ENCODE results near the gene SPCS3.

Gene SPCS3

DNA sequence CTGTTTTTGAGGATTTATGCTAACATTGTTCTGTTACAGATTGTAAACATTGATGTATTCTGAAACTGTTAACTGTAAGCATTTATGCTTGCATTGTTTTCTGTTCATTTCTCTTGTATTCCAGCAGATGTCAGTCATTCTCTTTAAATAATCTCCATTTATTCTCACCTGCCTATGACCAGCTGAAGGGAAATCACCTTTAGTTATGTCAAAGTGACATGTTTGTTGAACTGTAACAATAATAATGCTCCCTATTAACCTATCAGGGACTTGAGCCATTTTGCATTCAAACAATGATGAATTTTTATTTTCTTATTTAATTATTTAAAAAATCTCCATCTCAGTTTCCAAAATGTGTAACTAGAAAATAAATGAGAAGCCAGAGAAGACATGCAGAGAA is 58.0 kb downstream of the SPCS3 start:
- H3K9ac ChIP-seq (ENCODE audit: low read length in 2 of 2), result no peak overlapping the region
- no peak overlapping the region for H3K27ac ChIP-seq (ENCODE audit: low read length)
- H3K4me3 ChIP-seq (ENCODE audit: low read length in 2 of 2), result no peak overlapping the region
- no peaks in the 10 kb centered on the region for H3K27me3 ChIP-seq (ENCODE audit: control insufficient read depth in 1 of 2, insufficient read depth in 2 of 2, low read length in 2 of 2)
- H3K4me1 ChIP-seq (ENCODE audit: control insufficient read depth, insufficient read depth, low read length), result no peaks in the 10 kb centered on the region
- H3K9me3 ChIP-seq (ENCODE audit: control insufficient read depth in 2 of 2, low read length in 2 of 2), result no peaks in the 10 kb centered on the region
- H3K36me3 ChIP-seq (ENCODE audit: control insufficient read depth in 2 of 2, insufficient read depth in 2 of 2, low read length in 2 of 2), result no peaks in the 10 kb centered on the region

DNA sequence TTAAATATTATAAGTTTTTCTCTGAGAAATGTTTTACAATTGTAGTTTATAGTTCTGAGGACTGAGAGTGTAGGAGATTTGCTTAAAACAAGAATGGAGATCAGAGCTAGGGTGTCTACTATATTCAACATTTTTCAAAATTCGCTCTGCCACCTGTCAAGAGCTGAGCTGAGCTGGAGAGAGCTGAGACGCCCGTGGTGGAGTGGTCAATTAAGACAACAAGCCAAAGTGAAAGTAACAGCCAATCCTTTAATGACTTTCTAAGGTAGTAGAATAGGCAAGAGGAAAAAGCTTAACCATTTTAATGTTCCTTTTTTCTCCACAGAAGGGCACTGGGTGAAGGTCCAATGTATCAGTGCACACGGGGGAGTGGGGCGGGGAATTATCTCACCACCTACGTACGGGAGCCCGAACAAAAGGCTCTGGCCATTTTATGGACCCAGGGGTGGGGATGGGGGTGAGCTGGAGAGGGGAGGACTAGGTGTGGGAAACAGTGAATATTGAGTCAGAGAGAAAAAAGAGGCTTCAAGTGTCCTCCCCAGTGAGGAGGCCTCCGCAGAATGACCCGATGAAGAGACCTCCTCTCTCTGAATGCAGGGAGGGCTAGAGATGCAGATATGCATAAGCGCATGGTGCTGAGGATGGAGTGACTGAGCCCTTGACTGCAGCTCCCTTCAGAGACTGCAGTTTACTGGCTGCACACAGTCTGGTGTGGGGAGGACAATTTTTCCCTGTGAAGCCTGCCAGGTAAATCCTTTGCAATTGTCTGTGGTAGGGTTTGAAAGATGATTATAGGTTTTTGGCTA is 60.8 kb downstream of the SPCS3 start:
- Histone ChIP-seq H3K27me3 (ENCODE audit: control insufficient read depth in 1 of 2, insufficient read depth in 2 of 2, low read length in 2 of 2) (no peaks in the 10 kb centered on the region), H3K9me3 (ENCODE audit: control insufficient read depth in 2 of 2, low read length in 2 of 2) (no peaks in the 10 kb centered on the region), H3K27ac (ENCODE audit: low read length) (no peak overlapping the region), H3K4me3 (ENCODE audit: low read length in 2 of 2) (no peak overlapping the region), H3K36me3 (ENCODE audit: control insufficient read depth in 2 of 2, insufficient read depth in 2 of 2, low read length in 2 of 2) (no peaks in the 10 kb centered on the region), H3K9ac (ENCODE audit: low read length in 2 of 2) (no peak overlapping the region), H3K4me1 (ENCODE audit: control insufficient read depth, insufficient read depth, low read length) (no peaks in the 10 kb centered on the region)
